Measurements from ENCODE around the gene CAMK1. TPM values are rescaled to one million over a fixed set of nuclear protein-coding genes. Genes with fewer than 3 reads are reported as not detected.

Gene CAMK1
- total and polyA plus RNA-seq, 9 of the 15 experiments (the other 6 are each of a cell fraction or from before 2014, with no cell fraction given), result 0.23 to 10.7 (median 6.0) TPM

DNA sequence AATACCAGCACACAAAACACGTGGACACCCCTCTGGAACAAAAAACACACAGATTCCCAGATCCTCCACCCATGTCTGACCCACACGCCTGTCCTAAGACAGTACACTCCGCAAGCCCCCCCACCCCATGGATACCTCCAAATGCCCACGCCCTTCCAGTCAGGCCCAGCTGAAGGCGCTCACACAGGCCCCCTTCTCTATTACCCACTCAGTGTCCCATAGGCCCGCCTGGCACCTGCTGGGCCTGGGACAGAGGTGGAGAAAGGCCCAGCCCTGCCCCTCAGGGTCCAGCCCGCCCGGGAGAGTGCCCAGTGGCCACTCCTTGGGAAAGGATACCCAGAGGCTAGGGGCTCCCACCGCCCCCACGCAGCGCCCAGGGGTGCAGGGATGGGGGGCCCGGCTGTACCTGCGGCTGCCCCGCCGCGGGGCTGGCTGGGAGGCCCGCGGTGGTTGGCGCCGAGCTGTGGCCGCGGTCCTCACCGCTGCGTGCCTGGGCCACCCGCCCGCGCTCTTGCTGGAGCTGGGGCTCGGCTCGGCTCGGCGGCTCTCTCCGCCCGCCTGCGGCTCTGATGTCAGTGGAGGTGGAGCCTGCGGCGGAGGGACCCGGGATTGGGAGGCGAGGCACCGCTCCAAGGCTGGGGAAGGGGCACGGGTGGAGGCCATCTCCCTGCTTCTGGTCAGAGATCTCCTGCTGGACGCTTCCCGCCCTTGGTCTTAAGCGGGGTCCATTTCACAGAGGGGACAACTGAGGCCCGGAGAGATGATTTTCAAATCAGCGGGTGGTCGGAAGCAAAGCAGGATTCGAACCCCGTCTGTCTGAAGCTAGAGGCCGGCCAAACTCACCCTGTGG lies at the start of gene CAMK1 (continued):
- TF ChIP-seq E2F5 (CRISPR knock-in tag; IDR thresholded peaks at IDR 0.05) (no peak), ZNF134 (CRISPR knock-in tag; conservative IDR thresholded peaks at IDR 0.05) (no peak), GMEB1 (CRISPR knock-in tag; IDR thresholded peaks at IDR 0.05) (no peak), NCOA4 (IDR thresholded peaks at IDR 0.05; ENCODE audit: partially characterized antibody) (no peak), PHB (CRISPR knock-in tag; IDR thresholded peaks at IDR 0.05) (no peak), ELF1 (tag; IDR thresholded peaks at IDR 0.05) (no peak), THRAP3 (IDR thresholded peaks at IDR 0.05; ENCODE audit: borderline replicate concordance) (no peak), C11orf30 (IDR thresholded peaks at IDR 0.05; ENCODE audit: low read depth) (no peak), MEF2A (IDR thresholded peaks at IDR 0.05; ENCODE audit: control insufficient read depth, low read depth, low read length) (no peak), PCBP1 (IDR thresholded peaks at IDR 0.05; ENCODE audit: low read depth, low read length, poor library complexity, severe bottlenecking) (peak; percentile 11), XRCC5 (IDR thresholded peaks at IDR 0.05; ENCODE audit: low read depth, low read length) (no peak), ZFP1 (CRISPR knock-in tag; IDR thresholded peaks at IDR 0.05) (no peak), MXD1 (CRISPR knock-in tag; IDR thresholded peaks at IDR 0.05; ENCODE audit: borderline replicate concordance, poor library complexity, severe bottlenecking) (no peak), ZNF444 (CRISPR knock-in tag; IDR thresholded peaks at IDR 0.05) (no peak), CXXC5 (CRISPR knock-in tag; IDR thresholded peaks at IDR 0.05) (no peak; the same call in 1 of the 2 replicates), SMAD3 (CRISPR knock-in tag; conservative IDR thresholded peaks at IDR 0.05) (no peak)
- TF ChIP-seq, protein P1, sequence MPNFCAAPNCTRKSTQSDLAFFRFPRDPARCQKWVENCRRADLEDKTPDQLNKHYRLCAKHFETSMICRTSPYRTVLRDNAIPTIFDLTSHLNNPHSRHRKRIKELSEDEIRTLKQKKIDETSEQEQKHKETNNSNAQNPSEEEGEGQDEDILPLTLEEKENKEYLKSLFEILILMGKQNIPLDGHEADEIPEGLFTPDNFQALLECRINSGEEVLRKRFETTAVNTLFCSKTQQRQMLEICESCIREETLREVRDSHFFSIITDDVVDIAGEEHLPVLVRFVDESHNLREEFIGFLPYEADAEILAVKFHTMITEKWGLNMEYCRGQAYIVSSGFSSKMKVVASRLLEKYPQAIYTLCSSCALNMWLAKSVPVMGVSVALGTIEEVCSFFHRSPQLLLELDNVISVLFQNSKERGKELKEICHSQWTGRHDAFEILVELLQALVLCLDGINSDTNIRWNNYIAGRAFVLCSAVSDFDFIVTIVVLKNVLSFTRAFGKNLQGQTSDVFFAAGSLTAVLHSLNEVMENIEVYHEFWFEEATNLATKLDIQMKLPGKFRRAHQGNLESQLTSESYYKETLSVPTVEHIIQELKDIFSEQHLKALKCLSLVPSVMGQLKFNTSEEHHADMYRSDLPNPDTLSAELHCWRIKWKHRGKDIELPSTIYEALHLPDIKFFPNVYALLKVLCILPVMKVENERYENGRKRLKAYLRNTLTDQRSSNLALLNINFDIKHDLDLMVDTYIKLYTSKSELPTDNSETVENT (CRISPR knock-in tag; IDR thresholded peaks at IDR 0.05), result 0 out of 2 replicates have a peak, but pooled peaks have one; percentile 16
- TF ChIP-seq, protein P2, sequence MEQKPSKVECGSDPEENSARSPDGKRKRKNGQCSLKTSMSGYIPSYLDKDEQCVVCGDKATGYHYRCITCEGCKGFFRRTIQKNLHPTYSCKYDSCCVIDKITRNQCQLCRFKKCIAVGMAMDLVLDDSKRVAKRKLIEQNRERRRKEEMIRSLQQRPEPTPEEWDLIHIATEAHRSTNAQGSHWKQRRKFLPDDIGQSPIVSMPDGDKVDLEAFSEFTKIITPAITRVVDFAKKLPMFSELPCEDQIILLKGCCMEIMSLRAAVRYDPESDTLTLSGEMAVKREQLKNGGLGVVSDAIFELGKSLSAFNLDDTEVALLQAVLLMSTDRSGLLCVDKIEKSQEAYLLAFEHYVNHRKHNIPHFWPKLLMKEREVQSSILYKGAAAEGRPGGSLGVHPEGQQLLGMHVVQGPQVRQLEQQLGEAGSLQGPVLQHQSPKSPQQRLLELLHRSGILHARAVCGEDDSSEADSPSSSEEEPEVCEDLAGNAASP (IDR thresholded peaks at IDR 0.05), result no peak
